ENCODE data around the gene PLXNA4.

Gene PLXNA4

DNA sequence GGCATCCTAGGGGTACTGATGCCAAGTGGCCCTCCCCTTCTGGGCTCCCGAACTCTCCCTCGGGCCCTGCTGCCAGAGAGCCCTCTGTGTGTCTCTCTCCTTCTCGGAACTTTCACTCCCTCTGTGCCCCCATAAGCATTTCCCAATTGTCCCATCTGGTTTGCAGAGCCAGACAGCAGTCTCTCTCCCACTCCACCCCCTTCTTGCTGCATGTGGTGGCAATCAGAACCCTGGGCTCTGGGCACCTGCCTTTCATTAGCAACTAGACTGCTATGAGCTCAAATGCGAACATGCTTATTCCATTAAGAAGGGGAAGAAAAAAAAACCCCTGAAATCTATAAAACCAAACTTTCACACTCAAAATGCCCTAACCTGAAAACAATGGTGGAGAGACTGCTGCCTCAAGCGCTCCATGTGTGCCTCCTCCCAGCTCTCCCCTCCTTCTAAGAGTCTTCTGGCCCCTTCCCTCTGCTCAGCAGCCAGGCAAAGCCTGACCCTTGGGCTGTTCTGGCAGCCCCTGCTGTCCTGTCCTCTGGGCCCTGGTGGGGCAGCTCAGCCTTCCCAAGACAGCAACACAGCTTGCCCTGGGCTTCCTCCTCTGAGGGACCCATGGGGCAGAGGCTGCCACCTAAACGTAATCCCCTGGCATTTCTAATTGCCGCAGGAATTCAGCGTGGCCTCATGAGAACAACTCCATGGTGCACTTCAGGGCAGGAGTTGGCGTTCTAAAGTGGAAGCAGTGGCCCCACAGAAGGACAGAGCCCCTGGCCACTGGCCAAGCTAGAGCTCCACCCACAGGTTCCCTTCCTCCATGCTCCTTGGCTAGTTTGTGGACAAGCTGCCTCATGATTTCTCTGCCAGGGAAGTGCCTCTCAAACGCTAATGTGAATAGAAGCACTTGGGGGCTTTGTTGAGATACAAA, 415.4 kb downstream of the PLXNA4 start:
- no peak for DNase-seq

DNA sequence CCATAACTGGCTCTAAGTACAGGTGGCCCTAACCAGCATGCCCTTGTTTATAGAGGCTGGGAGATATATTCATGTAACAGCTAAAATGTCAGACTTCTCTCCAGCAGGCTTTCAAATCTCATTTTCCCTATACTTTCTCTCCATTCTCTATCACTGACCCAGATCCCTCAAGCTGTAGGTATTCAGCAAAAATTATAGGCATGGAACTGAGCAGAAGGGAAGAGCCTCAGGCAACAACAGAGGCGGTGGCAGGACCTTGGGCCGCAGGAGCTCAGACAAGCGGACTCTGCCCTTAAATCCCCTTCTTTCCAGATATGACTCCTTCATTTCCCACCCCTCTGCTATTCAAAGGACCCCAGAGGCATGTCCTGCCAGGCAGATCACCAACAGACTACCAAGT, 417.4 kb downstream of the PLXNA4 start:
- no peak for DNase-seq

DNA sequence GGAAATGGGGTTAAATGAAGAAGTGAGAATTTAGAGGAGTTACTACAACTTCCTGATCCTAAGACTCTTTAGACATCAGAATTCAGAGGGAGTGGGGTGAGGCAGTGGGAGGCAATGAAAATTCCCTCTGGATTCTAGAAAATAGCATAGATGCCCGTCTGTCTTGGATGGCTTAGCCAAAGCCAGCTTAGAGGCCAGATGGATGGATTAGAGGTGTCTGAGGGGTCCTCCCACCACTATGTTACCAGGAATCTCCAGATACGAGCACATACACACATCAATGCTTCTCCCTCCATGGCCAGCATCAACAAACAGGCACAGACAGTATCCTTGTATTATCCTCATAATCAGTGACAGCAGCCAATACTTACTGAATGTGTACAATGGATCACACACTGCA, 418.1 kb downstream of the PLXNA4 start:
- DNase-seq: no peak

DNA sequence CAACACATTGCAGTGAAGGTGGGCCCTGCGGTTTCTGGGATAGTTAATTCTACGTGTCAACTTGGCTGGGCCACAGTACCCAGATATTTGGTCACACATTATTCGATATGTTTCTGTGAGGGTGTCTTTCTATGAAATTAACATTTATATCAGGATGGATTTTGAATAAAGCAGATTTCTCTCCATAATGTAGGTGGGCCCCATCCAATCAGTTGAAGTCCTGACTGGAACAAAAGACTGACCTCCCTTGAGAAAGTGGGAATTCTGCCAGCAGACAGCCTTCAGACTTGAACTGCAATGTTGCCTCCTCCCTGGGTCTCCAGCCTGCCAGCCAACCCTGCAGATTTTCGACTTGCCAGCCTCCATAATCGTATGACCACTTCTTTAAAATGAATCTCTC, 420.6 kb downstream of the PLXNA4 start:
- no peak for DNase-seq

DNA sequence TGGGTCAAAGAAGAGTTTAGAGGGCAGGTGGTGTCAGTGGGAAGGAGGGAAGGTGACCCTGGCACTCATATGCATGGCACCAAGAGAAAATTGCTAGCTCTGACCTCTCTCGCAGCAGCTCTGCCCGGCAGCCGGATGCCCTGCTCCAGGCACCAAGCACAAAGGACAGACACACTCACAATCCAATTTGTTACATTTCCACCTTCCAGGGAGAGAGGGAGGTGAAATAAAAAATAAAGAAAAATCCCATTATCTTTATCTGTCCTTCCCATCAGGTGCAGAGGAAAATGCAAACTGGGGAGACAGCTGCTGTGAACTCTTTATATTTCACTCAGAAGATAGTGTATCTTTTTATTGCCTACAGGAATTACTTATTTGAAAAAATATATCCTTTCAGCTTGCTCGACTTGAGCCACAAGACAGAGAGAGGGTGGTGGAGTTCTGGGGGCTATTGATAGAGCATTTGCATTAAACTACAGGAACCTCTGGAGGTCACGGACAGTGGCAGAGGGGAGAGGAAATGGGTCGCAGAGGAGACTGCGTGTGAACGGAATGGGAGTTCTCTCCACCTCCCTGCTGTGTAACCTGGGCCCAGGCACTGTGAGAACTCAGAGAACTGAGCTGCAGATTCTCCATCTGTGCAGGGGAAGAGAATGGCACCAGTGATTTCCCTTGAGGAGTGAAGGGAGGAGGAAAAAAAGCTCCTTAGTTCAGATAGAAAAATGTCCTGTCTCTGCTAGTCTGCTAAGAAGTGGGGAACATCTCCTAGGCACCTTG, 421.4 kb downstream of the PLXNA4 start:
- DNase-seq: no peak

DNA sequence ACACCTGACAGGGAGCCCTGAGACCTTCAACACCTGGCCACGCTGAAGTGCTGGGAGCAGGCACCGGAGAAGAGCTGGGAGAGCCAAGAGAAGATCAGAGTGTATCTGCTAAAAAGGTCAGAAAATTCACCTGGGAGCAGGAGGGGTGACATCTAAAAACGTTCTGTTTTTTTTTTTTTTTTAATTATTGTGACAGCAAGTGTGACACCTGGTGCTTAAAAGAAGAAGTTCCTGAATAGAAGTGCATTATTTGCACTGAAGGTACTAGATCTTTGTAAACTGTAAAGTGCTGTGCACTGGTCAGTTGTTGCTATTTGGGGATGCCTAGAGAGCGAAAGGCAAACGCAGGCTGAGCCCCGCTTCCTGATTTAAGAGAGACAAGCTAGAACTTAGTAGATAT, 422.0 kb downstream of the PLXNA4 start:
- DNase-seq: no peak

- no peak for DNase-seq
Observed at GRCh38 chr7:132152131-132152889, 424.0 kb downstream of the PLXNA4 start.

- no peak for DNase-seq
Observed at GRCh38 chr7:132150711-132151110, 425.6 kb downstream of the PLXNA4 start.

DNA sequence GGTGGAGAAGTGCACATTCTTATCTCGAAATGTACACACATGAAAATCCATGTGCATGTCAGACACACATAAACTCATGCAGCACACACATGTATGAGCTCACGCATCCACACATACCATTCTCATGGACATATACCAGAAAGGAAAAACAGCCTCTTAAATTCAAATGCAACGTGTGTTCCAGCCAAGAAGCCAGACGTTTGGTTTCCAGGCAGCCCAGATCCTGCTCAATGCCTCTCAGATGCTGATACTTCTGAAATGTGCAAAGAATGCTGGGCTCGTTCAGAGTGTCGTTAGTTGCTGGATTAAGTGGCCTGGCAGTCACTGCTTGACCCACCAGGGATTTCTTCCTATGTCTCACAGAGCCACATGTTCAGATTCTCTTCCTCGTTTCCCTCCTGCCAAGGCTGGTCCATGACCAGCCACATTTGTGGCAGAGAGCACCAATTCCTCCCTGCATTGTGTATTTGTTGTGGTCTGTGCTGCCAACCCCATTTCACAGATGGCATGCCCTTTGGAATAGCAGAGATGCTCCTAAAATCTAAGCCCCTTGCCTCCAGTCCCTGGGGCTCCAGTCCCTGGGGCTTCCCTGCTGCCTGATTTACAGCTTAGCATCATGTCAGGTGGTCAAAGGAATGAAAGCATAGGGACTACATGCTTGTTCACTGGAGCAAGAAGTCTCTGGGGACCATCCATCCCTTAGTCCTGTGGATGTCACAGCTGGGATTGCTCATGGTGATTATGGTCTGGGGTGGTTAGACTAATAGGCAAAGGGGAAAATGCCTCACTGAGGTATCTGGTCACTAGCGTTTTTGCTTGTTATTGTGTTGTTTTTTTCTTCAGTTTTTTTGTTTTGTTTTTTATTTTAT, 426.6 kb downstream of the PLXNA4 start:
- no peak for DNase-seq

- no peak for DNase-seq
Observed at GRCh38 chr7:132148876-132149275, 427.4 kb downstream of the PLXNA4 start.

GRCh38 chr7:132145466-132145865, 430.8 kb downstream of the PLXNA4 start:
- DNase-seq: no peak

DNA sequence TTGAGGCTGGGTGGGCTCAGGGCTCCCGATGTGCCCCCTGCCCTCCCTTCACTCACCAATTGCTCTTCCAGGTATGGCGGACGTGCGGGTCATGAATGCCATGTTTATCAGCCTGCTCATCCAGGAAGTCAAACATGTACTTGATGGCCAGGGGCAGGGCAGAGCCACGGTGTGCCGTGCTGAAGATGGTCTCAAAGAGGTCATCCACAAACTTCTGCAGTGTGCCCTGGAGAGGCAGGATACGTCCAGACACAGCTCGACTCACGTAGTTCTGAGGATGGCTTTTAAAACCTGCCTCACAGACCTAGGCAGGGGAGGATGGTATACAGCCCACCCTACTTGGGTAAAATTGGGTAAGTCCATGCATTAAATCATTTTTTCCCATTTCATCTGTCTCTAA, 431.2 kb downstream of the PLXNA4 start:
- DNase-seq: no peak

DNA sequence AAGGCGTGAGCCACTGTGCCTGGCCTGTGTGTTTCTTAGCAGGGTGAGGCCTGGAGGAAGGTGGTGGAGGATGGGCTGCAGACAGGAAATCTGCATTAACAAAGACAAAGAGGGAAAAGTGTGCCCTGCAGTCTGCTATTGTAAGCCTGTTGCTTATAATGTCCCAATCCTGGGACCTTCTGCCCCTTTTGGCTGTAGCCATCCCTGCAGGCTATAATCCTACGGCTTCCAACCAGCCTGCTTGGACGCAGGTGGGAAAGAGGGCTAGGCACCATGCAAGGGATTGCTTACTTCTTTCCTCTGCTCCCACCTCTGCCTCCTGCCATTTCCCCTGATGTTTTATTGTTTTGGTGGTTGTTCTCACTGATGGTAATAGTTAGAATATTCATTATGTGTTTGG, 434.3 kb downstream of the PLXNA4 start:
- DNase-seq: no peak

DNA sequence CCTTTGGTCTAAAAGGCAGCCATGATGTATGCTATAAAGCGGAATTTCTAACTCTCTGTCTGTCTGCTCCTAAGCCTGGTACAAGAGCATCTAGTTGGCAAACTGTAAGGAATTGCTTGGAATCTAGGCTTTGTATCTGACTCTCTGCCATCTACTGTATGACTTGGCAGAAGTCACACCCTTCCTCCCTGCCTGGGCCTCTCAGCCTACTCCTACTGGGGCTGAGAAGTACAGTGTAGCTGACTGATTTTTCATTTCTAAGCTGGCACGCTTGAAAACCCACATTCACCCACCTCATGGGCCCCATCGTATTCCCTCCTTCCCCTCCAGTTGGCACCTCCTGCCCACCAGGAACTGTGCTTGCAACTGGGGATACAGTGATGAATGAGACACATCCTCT, 435.2 kb downstream of the PLXNA4 start:
- DNase-seq: no peak

DNA sequence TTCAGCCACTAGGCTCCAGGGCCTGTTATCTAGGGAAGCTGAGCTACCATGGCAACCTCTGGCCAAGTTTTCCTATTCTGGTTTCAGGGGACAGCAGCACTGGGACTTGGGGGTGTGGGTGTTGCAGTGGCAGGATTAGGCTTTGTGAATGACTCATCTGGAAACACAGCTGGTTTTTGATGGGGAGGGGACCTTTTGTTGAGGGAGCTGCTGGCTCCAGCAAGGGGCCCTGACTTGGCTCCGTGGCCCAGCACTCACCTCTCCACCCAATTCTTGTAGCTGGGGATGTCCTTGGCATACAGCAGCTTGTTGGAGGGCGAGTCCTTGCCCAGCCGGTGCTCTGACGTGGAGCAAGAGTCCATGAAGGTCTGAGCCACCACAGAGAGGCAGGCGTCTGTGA, 435.9 kb downstream of the PLXNA4 start:
- DNase-seq: no peak

- DNase-seq: no peak
Observed at GRCh38 chr7:132138817-132139216, 437.5 kb downstream of the PLXNA4 start.

GRCh38 chr7:132137681-132138080, 438.6 kb downstream of the PLXNA4 start:
- DNase-seq: no peak

DNA sequence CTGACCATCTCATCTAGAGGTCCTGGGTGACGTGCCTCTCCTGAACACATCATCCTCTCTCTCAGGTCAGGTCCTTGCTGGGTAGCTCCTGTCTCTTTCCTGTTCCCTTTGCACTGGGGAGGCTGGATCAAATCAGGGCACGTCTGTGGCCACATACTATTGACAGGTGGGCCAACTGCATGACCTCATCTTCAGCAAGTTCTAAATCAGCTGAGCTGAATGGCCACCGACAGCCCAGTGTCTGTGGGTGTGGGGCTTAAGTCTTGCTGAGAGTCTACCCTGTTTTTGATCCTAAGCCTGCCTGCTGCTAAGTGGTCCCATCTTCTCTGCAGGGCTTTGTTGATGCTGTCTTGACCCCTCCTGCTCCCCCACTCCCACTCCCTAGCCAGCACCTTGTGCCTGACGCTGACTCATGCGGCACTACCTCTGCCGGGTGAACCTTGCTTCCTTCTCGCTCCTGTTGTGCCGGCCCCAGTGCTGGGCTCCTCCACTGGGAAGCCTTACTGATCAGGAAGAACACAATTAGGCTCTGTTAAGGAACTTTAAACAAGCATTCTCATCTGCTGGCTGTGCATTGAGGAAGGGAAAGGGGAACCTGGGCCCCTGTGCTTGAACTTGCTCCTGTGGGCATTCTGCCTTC, 440.4 kb downstream of the PLXNA4 start:
- DNase-seq: no peak

GRCh38 chr7:132134814-132135445, 441.3 kb downstream of the PLXNA4 start:
- DNase-seq: no peak

GRCh38 chr7:132133501-132133900, 442.8 kb downstream of the PLXNA4 start:
- no peak for DNase-seq

DNA sequence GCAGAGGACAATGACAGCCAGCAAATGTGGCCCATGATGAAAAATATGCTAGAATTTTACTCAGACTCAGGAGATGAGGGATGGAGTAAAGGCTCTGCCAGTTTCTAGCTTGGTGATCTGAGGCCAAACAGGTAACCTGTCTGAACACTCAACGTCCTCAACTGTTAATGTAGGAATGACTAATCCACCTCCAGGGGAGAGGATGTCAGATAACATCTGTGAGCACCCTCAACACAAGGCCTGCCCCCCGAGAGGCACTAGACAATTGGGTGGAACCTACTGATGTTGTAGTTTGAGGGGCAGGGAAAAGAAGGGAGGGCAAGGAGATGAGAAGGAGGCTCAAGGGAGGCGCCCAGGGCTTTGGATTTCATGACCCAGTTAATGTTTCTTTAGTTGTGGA, 445.1 kb downstream of the PLXNA4 start:
- no peak for DNase-seq
